GM23338 (cell line): Measurements from ENCODE around the gene ATP8B4. TPM values are rescaled to one million over a fixed set of nuclear protein-coding genes. Genes with fewer than 3 reads are reported as not detected.

ENCODE experiments used
- ATAC-seq: fragments of 200-7000 bp; cut with Tn5 transposase; 3 replicates; pipeline ENCODE4 v1.9.1; 2020
- DNase-seq: peaks from one replicate; pipeline ENCODE4 v3.0.0-alpha.2; 2015; ENCODE audit warnings: low spot score
- H2AFZ ChIP-seq: fragments of 200-600 bp; sonication (generic); 2 replicates; pipeline ENCODE4 v1.8.0; 2016; ENCODE audit warnings: antibody characterized with exemption, mild to moderate bottlenecking, moderate library complexity
- H3F3A ChIP-seq: fragments of 200-600 bp; sonication (generic); replicated peaks from 2 replicates; pipeline ENCODE4 v1.8.0; 2017; ENCODE audit warnings: antibody characterized with exemption, mixed run types, low read depth
- H3K27ac ChIP-seq: fragments of 200-600 bp; sonication (generic); 2 replicates; pipeline ENCODE4 v1.6.1; 2016; ENCODE audit warnings: low read depth
- H3K27me3 ChIP-seq: fragments of 200-600 bp; sonication (generic); 2 replicates; pipeline ENCODE4 v1.8.0; 2016; ENCODE audit warnings: mild to moderate bottlenecking, mixed run types, moderate library complexity; ENCODE audit not compliant: insufficient read depth
- H3K36me3 ChIP-seq: fragments of 200-600 bp; sonication (generic); 2 replicates; pipeline ENCODE4 v1.8.0; 2016; ENCODE audit warnings: mild to moderate bottlenecking; ENCODE audit not compliant: insufficient read depth
- H3K4me1 ChIP-seq: fragments of 200-600 bp; sonication (generic); 2 replicates; pipeline ENCODE4 v1.8.0; 2016; ENCODE audit warnings: mild to moderate bottlenecking, moderate library complexity; ENCODE audit not compliant: insufficient read depth
- H3K4me2 ChIP-seq: fragments of 200-600 bp; sonication (generic); 2 replicates; pipeline ENCODE4 v1.7.1; 2017; ENCODE audit warnings: mixed run types
- H3K4me3 ChIP-seq: fragments of 200-600 bp; sonication (generic); 2 replicates; pipeline ENCODE4 v1.6.1; 2016; ENCODE audit warnings: mixed run types
- H3K79me2 ChIP-seq: fragments of 200-600 bp; sonication (generic); replicated peaks from 2 replicates; pipeline ENCODE4 v1.8.0; 2017; ENCODE audit warnings: mild to moderate bottlenecking; ENCODE audit not compliant: insufficient read depth
- H3K9me2 ChIP-seq: fragments of 200-600 bp; sonication (generic); 2 replicates; pipeline ENCODE4 v1.8.0; 2017; ENCODE audit not compliant: insufficient read depth
- H4K20me1 ChIP-seq: fragments of 200-600 bp; sonication (generic); replicated peaks from 2 replicates; pipeline ENCODE4 v1.8.0; 2017; ENCODE audit warnings: mild to moderate bottlenecking; ENCODE audit not compliant: insufficient read depth
- H3K27ac Mint-ChIP-seq: 2 replicates; pipeline ENCODE4 v1.8.0; 2020; ENCODE audit warnings: inconsistent platforms, mild to moderate bottlenecking, moderate library complexity, mixed read lengths
- H3K27me3 Mint-ChIP-seq: 3 replicates; pipeline ENCODE4 v1.8.0; 2022; ENCODE audit warnings: low read depth, mild to moderate bottlenecking, moderate library complexity, mixed read lengths, inconsistent platforms; ENCODE audit not compliant: insufficient read depth, poor library complexity
- H3K36me3 Mint-ChIP-seq: 3 replicates; pipeline ENCODE4 v1.8.0; 2021; ENCODE audit warnings: low read depth, mild to moderate bottlenecking, inconsistent platforms, moderate library complexity, mixed read lengths
- H3K4me1 Mint-ChIP-seq: 3 replicates; pipeline ENCODE4 v1.8.0; 2020; ENCODE audit warnings: mild to moderate bottlenecking, inconsistent platforms, mixed read lengths
- H3K4me3 Mint-ChIP-seq: 3 replicates; pipeline ENCODE4 v1.8.0; 2021; ENCODE audit warnings: moderate library complexity, mild to moderate bottlenecking, inconsistent platforms, mixed read lengths
- H3K9me3 Mint-ChIP-seq: 3 replicates; pipeline ENCODE4 v1.8.0; 2020; ENCODE audit warnings: moderate library complexity, mild to moderate bottlenecking, inconsistent platforms, mixed read lengths
- CREB1 ChIP-seq: fragments of 250-450 bp; sonication (Bioruptor Pico); IDR thresholded peaks from 2 replicates; pipeline ENCODE4 v1.5.0; 2020; ENCODE audit warnings: low read depth, mild to moderate bottlenecking, moderate library complexity
- JUNB ChIP-seq: IDR thresholded peaks from one replicate; pipeline ENCODE4 v1.6.1; 2016; ENCODE audit warnings: antibody characterized with exemption; ENCODE audit not compliant: unreplicated experiment
- NANOG ChIP-seq: IDR thresholded peaks from 2 replicates; pipeline ENCODE4 v1.6.1; 2016; ENCODE audit warnings: antibody characterized with exemption, borderline replicate concordance
- ZNF114 ChIP-seq: fragments of 250-450 bp; sonication (Bioruptor Pico); IDR thresholded peaks from 2 replicates; pipeline ENCODE4 v1.5.0; 2020; ENCODE audit warnings: mild to moderate bottlenecking, moderate library complexity
- ZNF331 ChIP-seq: fragments of 250-450 bp; sonication (Bioruptor Pico); IDR thresholded peaks from 2 replicates; pipeline ENCODE4 v1.5.0; 2020; ENCODE audit warnings: low read depth, mild to moderate bottlenecking, moderate library complexity
- polyA plus RNA-seq: library from polyadenylated mRNA; unstranded; fragments of >200 nt; fragmentation: Nextera tagmentation; extraction: Ambion mirVana; gene quantifications from 2 replicates; pipeline ENCODE4 v1.2.1, GENCODE V29; 2016
- total RNA-seq: library from RNA; depleted of rRNA; stranded (reverse); fragments of >200 nt; shearing (Covaris generic); gene quantifications from 2 replicates; pipeline ENCODE4 v1.2.3, GENCODE V29; 2014
- TF ChIP-seq, protein P1 (sequence below): fragments of 250-450 bp; sonication (Bioruptor Pico); IDR thresholded peaks from 2 replicates; pipeline ENCODE4 v1.5.0; 2020; ENCODE audit warnings: mild to moderate bottlenecking, moderate library complexity
- TF ChIP-seq, protein P2 (sequence below): IDR thresholded peaks from 2 replicates; pipeline ENCODE4 v1.6.1; 2016; ENCODE audit warnings: antibody characterized with exemption

The ATP8B4 gene
- total and polyA plus RNA-seq, 2 experiments from 2014 or later, result 0.24 TPM; not detected in 1

DNA sequence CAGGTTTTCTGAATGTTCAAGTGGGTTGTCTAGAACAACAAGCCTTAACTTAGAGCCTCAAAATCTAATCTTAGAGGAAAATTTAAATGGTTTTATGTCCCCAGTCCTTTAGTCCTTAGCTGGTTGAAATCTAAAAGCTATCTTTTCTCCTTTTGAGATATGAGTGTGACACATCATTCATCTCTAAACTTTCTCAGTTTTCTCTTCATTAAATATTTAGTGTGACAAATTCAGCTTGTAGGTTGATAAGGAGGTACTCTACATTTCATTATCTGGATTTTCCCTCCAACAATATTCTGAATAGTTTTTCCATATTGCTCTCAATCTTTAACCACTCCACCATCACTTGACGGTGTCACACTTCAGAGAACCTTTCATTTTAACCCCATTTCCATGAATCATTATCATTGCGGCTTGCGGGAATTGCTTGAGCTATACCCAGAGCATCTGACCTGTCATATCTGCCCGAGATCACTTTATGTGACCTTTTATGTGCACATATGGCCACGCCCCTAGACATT lies 16.1 kb upstream of the ATP8B4 start:
- no peaks in the 10 kb centered on the region for H3K9me2 ChIP-seq
- DNase-seq (no peak), ATAC-seq (no peak)
- no peaks in the 10 kb centered on the region for H3K79me2 ChIP-seq
- no peaks in the 10 kb centered on the region for H3K36me3 Mint-ChIP-seq
- H4K20me1 ChIP-seq, result no peaks in the 10 kb centered on the region
- no peak overlapping the region for H3K4me2 ChIP-seq
- TF ChIP-seq, protein P1, sequence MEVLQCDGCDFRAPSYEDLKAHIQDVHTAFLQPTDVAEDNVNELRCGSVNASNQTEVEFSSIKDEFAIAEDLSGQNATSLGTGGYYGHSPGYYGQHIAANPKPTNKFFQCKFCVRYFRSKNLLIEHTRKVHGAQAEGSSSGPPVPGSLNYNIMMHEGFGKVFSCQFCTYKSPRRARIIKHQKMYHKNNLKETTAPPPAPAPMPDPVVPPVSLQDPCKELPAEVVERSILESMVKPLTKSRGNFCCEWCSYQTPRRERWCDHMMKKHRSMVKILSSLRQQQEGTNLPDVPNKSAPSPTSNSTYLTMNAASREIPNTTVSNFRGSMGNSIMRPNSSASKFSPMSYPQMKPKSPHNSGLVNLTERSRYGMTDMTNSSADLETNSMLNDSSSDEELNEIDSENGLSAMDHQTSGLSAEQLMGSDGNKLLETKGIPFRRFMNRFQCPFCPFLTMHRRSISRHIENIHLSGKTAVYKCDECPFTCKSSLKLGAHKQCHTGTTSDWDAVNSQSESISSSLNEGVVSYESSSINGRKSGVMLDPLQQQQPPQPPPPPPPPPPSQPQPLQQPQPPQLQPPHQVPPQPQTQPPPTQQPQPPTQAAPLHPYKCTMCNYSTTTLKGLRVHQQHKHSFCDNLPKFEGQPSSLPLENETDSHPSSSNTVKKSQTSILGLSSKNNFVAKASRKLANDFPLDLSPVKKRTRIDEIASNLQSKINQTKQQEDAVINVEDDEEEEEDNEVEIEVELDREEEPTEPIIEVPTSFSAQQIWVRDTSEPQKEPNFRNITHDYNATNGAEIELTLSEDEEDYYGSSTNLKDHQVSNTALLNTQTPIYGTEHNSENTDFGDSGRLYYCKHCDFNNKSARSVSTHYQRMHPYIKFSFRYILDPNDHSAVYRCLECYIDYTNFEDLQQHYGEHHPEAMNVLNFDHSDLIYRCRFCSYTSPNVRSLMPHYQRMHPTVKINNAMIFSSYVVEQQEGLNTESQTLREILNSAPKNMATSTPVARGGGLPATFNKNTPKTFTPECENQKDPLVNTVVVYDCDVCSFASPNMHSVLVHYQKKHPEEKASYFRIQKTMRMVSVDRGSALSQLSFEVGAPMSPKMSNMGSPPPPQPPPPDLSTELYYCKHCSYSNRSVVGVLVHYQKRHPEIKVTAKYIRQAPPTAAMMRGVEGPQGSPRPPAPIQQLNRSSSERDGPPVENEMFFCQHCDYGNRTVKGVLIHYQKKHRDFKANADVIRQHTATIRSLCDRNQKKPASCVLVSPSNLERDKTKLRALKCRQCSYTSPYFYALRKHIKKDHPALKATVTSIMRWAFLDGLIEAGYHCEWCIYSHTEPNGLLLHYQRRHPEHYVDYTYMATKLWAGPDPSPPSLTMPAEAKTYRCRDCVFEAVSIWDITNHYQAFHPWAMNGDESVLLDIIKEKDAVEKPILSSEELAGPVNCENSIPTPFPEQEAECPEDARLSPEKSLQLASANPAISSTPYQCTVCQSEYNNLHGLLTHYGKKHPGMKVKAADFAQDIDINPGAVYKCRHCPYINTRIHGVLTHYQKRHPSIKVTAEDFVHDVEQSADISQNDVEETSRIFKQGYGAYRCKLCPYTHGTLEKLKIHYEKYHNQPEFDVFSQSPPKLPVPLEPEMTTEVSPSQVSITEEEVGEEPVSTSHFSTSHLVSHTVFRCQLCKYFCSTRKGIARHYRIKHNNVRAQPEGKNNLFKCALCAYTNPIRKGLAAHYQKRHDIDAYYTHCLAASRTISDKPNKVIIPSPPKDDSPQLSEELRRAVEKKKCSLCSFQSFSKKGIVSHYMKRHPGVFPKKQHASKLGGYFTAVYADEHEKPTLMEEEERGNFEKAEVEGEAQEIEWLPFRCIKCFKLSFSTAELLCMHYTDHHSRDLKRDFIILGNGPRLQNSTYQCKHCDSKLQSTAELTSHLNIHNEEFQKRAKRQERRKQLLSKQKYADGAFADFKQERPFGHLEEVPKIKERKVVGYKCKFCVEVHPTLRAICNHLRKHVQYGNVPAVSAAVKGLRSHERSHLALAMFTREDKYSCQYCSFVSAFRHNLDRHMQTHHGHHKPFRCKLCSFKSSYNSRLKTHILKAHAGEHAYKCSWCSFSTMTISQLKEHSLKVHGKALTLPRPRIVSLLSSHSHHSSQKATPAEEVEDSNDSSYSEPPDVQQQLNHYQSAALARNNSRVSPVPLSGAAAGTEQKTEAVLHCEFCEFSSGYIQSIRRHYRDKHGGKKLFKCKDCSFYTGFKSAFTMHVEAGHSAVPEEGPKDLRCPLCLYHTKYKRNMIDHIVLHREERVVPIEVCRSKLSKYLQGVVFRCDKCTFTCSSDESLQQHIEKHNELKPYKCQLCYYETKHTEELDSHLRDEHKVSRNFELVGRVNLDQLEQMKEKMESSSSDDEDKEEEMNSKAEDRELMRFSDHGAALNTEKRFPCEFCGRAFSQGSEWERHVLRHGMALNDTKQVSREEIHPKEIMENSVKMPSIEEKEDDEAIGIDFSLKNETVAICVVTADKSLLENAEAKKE (CRISPR knock-in tag), result no peak
- TF ChIP-seq, protein P2, sequence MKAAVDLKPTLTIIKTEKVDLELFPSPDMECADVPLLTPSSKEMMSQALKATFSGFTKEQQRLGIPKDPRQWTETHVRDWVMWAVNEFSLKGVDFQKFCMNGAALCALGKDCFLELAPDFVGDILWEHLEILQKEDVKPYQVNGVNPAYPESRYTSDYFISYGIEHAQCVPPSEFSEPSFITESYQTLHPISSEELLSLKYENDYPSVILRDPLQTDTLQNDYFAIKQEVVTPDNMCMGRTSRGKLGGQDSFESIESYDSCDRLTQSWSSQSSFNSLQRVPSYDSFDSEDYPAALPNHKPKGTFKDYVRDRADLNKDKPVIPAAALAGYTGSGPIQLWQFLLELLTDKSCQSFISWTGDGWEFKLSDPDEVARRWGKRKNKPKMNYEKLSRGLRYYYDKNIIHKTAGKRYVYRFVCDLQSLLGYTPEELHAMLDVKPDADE, result no peak
- TF ChIP-seq JUNB (no peak), ZNF114 (no peak), ZNF331 (CRISPR knock-in tag) (no peak), CREB1 (CRISPR knock-in tag) (no peak), NANOG (no peak)
- no peak overlapping the region for H3K4me3 Mint-ChIP-seq
- H3K36me3 ChIP-seq, result no peaks in the 10 kb centered on the region
- H3K4me1 Mint-ChIP-seq, result no peaks in the 10 kb centered on the region
- H3K27ac ChIP-seq, result no peak overlapping the region
- no peak overlapping the region for H2AFZ ChIP-seq
- H3K4me3 ChIP-seq, result no peak overlapping the region
- H3K9me3 Mint-ChIP-seq, result no peaks in the 10 kb centered on the region
- H3K27me3 Mint-ChIP-seq, result peaks cover under 1% of the 10 kb centered on the region
- H3F3A ChIP-seq, result no peaks in the 10 kb centered on the region
- H3K27ac Mint-ChIP-seq, result no peak overlapping the region
- no peaks in the 10 kb centered on the region for H3K4me1 ChIP-seq
- H3K27me3 ChIP-seq, result no peaks in the 10 kb centered on the region
